Hepatocyte (in vitro differentiated cells): ENCODE results near the gene INO80C.

Experiments
- EZH2 ChIP-seq: fragments of 200-600 bp; sonication (generic); IDR thresholded peaks from 2 replicates; pipeline ENCODE4 v1.6.1; 2016; ENCODE audit warnings: antibody characterized with exemption, mild to moderate bottlenecking, borderline replicate concordance
- TF ChIP-seq, protein P1 (sequence below): fragments of 200-600 bp; sonication (generic); IDR thresholded peaks from 2 replicates; pipeline ENCODE4 v1.5.1; 2016; ENCODE audit warnings: antibody characterized with exemption, mild to moderate bottlenecking; ENCODE audit not compliant: poor library complexity

DNA sequence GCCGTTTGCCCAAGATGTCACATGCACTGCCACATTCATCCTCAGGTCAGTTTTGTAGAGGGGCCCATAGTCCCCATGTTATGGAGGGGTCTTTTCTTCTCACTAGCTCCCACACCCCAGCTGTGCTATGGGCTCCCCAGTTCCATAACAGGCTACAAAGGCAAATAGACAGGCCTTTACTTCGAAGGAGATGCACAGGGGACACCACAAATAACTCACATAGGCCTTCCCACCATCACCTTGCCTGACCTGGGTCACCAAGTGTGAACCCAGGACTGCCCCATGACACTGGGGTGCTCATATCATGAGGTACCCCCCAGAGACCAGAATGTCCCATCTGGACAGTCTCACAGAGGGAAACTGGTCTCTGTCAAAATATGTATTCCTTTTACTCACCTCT is 15.0 kb upstream of the INO80C start:
- TF ChIP-seq EZH2: no peak
- TF ChIP-seq, protein P1, sequence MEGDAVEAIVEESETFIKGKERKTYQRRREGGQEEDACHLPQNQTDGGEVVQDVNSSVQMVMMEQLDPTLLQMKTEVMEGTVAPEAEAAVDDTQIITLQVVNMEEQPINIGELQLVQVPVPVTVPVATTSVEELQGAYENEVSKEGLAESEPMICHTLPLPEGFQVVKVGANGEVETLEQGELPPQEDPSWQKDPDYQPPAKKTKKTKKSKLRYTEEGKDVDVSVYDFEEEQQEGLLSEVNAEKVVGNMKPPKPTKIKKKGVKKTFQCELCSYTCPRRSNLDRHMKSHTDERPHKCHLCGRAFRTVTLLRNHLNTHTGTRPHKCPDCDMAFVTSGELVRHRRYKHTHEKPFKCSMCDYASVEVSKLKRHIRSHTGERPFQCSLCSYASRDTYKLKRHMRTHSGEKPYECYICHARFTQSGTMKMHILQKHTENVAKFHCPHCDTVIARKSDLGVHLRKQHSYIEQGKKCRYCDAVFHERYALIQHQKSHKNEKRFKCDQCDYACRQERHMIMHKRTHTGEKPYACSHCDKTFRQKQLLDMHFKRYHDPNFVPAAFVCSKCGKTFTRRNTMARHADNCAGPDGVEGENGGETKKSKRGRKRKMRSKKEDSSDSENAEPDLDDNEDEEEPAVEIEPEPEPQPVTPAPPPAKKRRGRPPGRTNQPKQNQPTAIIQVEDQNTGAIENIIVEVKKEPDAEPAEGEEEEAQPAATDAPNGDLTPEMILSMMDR: no peak
